HFFc6 (cell line): ENCODE data around the gene SEMG1. TPM values are rescaled to one million over a fixed set of nuclear protein-coding genes. Genes with fewer than 3 reads are reported as not detected.

Experiments
- DNase-seq: peaks from one replicate; pipeline ENCODE4 v3.0.0-alpha.2; 2018
- H3K27ac Mint-ChIP-seq: 2 replicates; pipeline ENCODE4 v1.8.0; 2020; ENCODE audit warnings: mild to moderate bottlenecking, mixed read lengths
- H3K27me3 Mint-ChIP-seq: 2 replicates; pipeline ENCODE4 v1.8.0; 2021; ENCODE audit warnings: mild to moderate bottlenecking, moderate library complexity, mixed read lengths; ENCODE audit not compliant: insufficient read depth
- H3K36me3 Mint-ChIP-seq: 2 replicates; pipeline ENCODE4 v1.8.0; 2021; ENCODE audit warnings: low read depth, mixed read lengths
- H3K4me1 Mint-ChIP-seq: 2 replicates; pipeline ENCODE4 v1.8.0; 2020; ENCODE audit warnings: low read depth, mixed read lengths
- H3K4me3 Mint-ChIP-seq: 2 replicates; pipeline ENCODE4 v1.8.0; 2020; ENCODE audit warnings: mild to moderate bottlenecking, moderate library complexity, mixed read lengths
- H3K9me3 Mint-ChIP-seq: 2 replicates; pipeline ENCODE4 v1.8.0; 2020; ENCODE audit warnings: mild to moderate bottlenecking, mixed read lengths
- total RNA-seq, 6 experiments: library from RNA; stranded (reverse); fragmentation: NEBNext Ultra II Directional; extraction: Animal tissue kit (Norgen Biotek cat#: 25700); gene quantifications; 2 replicates in 1 of 6; 3 replicates in 5 of 6; pipeline ENCODE4 v1.2.3, GENCODE V29; 2021
- TF ChIP-seq, protein P1 (sequence below): fragments of 200-600 bp; sonication (generic); IDR thresholded peaks from 2 replicates; pipeline ENCODE4 v1.5.0; 2021; ENCODE audit warnings: antibody characterized with exemption, mild to moderate bottlenecking

The SEMG1 gene
- total RNA-seq, 6 experiments from 2014 or later, result not detected

DNA sequence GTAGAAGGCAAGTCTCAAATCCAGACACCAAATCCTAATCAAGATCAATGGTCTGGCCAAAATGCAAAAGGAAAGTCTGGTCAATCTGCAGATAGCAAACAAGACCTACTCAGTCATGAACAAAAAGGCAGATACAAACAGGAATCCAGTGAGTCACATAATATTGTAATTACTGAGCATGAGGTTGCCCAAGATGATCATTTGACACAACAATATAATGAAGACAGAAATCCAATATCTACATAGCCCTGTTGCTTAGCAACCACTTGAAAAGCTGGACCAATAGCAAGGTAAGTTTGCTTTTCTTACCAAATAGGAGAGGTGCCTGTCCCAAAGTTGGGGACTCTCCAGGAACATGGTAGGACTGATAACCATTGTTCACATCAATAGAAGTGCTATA is 16.3 kb downstream of the SEMG1 start:
- Mint-ChIP-seq H3K36me3 (no peaks in the 10 kb centered on the region), H3K27ac (no peak overlapping the region), H3K4me1 (no peaks in the 10 kb centered on the region), H3K4me3 (no peak overlapping the region), H3K27me3 (peaks cover 19% of the 10 kb centered on the region), H3K9me3 (no peaks in the 10 kb centered on the region)
- TF ChIP-seq, protein P1, sequence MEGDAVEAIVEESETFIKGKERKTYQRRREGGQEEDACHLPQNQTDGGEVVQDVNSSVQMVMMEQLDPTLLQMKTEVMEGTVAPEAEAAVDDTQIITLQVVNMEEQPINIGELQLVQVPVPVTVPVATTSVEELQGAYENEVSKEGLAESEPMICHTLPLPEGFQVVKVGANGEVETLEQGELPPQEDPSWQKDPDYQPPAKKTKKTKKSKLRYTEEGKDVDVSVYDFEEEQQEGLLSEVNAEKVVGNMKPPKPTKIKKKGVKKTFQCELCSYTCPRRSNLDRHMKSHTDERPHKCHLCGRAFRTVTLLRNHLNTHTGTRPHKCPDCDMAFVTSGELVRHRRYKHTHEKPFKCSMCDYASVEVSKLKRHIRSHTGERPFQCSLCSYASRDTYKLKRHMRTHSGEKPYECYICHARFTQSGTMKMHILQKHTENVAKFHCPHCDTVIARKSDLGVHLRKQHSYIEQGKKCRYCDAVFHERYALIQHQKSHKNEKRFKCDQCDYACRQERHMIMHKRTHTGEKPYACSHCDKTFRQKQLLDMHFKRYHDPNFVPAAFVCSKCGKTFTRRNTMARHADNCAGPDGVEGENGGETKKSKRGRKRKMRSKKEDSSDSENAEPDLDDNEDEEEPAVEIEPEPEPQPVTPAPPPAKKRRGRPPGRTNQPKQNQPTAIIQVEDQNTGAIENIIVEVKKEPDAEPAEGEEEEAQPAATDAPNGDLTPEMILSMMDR, result no peak
- DNase-seq, result no peak

DNA sequence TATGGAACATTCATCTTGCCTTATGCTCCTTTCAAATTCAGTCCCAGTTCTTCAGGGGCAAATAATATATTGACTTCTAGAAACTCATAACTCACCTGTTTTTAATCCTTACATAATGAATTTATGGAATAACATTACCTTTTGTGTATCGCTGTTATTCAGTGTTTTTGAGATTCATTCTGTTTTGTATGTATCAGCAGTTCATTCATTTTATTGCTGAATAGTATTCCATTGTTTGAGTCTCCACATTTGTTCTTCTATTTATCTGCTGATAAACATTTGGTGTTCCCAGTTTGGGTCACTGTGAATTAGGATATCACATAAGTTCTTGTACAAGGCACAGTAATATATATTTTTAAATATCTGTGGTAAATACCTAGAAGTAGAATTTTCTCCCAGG is 19.5 kb downstream of the SEMG1 start:
- no peaks in the 10 kb centered on the region for H3K9me3 Mint-ChIP-seq
- H3K27me3 Mint-ChIP-seq, result peaks cover 20% of the 10 kb centered on the region
- H3K27ac Mint-ChIP-seq, result no peak overlapping the region
- TF ChIP-seq, protein P1, result no peak
- H3K4me1 Mint-ChIP-seq, result peaks cover 6% of the 10 kb centered on the region
- no peak overlapping the region for H3K4me3 Mint-ChIP-seq
- no peak for DNase-seq
- H3K36me3 Mint-ChIP-seq, result no peaks in the 10 kb centered on the region

DNA sequence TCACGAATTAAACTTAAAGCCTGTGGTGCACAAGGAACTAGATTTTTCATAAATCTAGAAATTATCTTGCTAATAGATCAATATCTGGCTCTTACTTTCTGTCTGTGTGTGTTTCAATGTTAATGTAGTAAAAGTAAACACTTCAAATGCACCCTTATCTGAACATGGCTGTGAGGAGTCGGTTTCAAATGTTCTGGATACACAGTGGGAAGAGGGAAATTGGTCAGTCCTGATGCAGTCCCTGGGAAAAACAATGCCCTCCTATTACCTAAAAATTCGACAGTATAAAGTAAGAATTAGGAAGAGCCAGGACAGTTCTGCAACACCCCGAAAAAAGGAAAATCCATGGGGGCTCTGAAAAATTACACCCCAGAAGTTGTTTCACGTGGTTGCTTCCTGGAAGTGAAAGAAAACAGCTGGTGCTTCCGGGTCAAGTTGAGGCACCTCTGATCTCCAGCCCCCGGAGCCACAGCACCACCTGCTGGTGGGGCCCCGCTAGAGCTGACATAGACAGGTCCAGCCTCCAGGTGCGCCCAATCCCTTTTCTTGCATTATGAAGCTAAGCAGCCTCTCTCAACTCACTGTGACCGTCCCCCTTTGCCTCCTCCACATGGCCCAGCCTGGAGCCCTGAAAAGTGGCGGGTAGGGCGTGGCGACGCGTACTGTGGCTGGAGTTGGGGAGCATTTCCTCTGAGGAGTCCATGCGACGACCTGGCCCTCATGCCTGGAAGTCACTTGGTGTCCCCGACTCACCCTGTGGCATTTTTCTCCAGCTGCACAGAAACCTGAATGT is 22.6 kb downstream of the SEMG1 start:
- DNase-seq, result no peak
- peaks cover 17% of the 10 kb centered on the region for H3K27me3 Mint-ChIP-seq

DNA sequence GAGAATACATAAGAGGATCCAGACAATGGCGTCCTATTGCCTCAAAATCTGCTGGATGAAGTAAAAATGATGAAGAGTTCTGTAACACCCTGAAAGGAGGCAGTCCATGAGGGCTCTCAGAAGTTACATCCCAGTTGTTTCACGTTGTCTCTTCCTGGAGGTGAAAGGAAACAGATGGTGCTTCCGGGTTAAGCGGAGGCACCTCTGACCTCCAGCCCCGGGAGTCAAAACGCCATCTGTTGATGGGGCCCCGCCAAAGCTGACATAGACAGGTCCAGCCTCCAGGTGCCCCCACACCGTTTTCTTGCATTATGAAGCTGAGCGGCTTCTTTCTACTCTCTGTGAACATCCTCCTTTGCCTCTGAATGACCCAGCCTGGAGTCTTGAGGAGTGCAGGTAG is 23.8 kb downstream of the SEMG1 start:
- H3K4me3 Mint-ChIP-seq, result no peak overlapping the region
- TF ChIP-seq, protein P1, result no peak
- H3K4me1 Mint-ChIP-seq, result peaks cover 6% of the 10 kb centered on the region
- no peak overlapping the region for H3K27ac Mint-ChIP-seq
- no peak for DNase-seq
- H3K36me3 Mint-ChIP-seq, result no peaks in the 10 kb centered on the region
- H3K27me3 Mint-ChIP-seq, result peaks cover 10% of the 10 kb centered on the region
- peaks cover 7% of the 10 kb centered on the region; the same call in 1 of the 2 replicates for H3K9me3 Mint-ChIP-seq

More for the DNA sequence above, 22.6 kb downstream of the SEMG1 start:
- Mint-ChIP-seq H3K9me3 (peaks cover 6% of the 10 kb centered on the region; the same call in 1 of the 2 replicates), H3K4me3 (peak overlapping the region; percentile 16; the same call in 1 of the 2 replicates), H3K4me1 (peaks cover 6% of the 10 kb centered on the region), H3K27ac (no peak overlapping the region), H3K36me3 (no peaks in the 10 kb centered on the region)
- TF ChIP-seq, protein P1, result peak; percentile 77

DNA sequence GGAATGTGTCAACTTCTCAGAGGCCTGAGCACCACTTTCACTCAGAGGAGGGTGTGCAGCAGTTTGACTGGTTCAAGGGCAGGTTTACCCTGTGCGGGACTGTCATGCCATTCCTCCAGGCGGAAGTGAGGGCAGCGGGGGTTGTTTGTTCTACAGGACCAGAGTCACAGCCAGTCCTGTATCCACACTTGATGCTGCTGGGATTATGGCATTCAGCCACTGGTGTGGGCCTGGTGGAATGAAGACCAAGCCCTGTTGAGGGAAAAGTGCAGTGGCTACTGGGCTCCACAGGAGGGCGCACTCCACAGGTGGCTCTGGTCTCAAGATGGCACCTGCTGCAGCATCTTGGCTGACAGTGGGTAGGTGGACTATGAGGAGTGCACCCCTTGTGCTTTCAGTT is 29.2 kb downstream of the SEMG1 start:
- TF ChIP-seq, protein P1, result peak; percentile 68
- Mint-ChIP-seq H3K27ac (no peak overlapping the region), H3K4me3 (no peak overlapping the region), H3K27me3 (peaks cover 9% of the 10 kb centered on the region), H3K36me3 (no peaks in the 10 kb centered on the region), H3K9me3 (peaks cover 7% of the 10 kb centered on the region; the same call in 1 of the 2 replicates), H3K4me1 (no peaks in the 10 kb centered on the region)
- no peak for DNase-seq
